Parathyroid adenoma (tissue), 2 donors: ENCODE measurements around the gene TBXAS1.

Source experiments
- H2AFZ ChIP-seq: fragments of 300-600 bp; sonication (generic); one replicate; pipeline ENCODE4 v1.7.0; 2017; ENCODE audit warnings: antibody characterized with exemption, mild to moderate bottlenecking
- H3K27ac ChIP-seq: fragments of 300-600 bp; sonication (generic); one replicate; pipeline ENCODE4 v1.7.0; 2017
- H3K27me3 ChIP-seq: fragments of 300-600 bp; sonication (generic); one replicate; pipeline ENCODE4 v1.7.0; 2017; ENCODE audit warnings: low read length; ENCODE audit not compliant: control insufficient read depth, insufficient read depth
- H3K36me3 ChIP-seq: fragments of 300-600 bp; sonication (generic); one replicate; pipeline ENCODE4 v1.7.0; 2017; ENCODE audit warnings: low read length; ENCODE audit not compliant: control insufficient read depth, insufficient read depth
- H3K4me1 ChIP-seq: fragments of 300-600 bp; sonication (generic); one replicate; pipeline ENCODE4 v1.7.0; 2017; ENCODE audit warnings: control low read depth
- H3K4me2 ChIP-seq: fragments of 300-600 bp; sonication (generic); one replicate; pipeline ENCODE4 v1.7.0; 2017; ENCODE audit warnings: low read length
- H3K4me3 ChIP-seq: fragments of 300-600 bp; sonication (generic); one replicate; pipeline ENCODE4 v1.7.0; 2017; ENCODE audit warnings: low read depth, low read length
- H3K79me2 ChIP-seq: fragments of 300-600 bp; sonication (generic); one replicate; pipeline ENCODE4 v1.7.0; 2017; ENCODE audit warnings: control low read depth
- H3K9ac ChIP-seq: fragments of 300-600 bp; sonication (generic); one replicate; pipeline ENCODE4 v1.7.0; 2017; ENCODE audit warnings: mild to moderate bottlenecking
- H3K9me3 ChIP-seq: fragments of 300-600 bp; sonication (generic); one replicate; pipeline ENCODE4 v1.7.0; 2017; ENCODE audit warnings: low read length; ENCODE audit not compliant: control insufficient read depth
- TF ChIP-seq, protein P1 (sequence below): fragments of 300-600 bp; sonication (generic); IDR thresholded peaks from one replicate; pipeline ENCODE4 v1.7.0; 2017; ENCODE audit warnings: antibody characterized with exemption, mild to moderate bottlenecking
- donor health status: primary hyperparathyroidism.

TBXAS1 gene

GRCh38 chr7:139871820-139872219 is 42.8 kb downstream of the TBXAS1 start:
- no peak overlapping the region for H2AFZ ChIP-seq
- H3K36me3 ChIP-seq: no peaks in the 10 kb centered on the region
- H3K9me3 ChIP-seq: no peaks in the 10 kb centered on the region
- H3K79me2 ChIP-seq: no peaks in the 10 kb centered on the region
- no peak overlapping the region for H3K9ac ChIP-seq
- TF ChIP-seq, protein P1, sequence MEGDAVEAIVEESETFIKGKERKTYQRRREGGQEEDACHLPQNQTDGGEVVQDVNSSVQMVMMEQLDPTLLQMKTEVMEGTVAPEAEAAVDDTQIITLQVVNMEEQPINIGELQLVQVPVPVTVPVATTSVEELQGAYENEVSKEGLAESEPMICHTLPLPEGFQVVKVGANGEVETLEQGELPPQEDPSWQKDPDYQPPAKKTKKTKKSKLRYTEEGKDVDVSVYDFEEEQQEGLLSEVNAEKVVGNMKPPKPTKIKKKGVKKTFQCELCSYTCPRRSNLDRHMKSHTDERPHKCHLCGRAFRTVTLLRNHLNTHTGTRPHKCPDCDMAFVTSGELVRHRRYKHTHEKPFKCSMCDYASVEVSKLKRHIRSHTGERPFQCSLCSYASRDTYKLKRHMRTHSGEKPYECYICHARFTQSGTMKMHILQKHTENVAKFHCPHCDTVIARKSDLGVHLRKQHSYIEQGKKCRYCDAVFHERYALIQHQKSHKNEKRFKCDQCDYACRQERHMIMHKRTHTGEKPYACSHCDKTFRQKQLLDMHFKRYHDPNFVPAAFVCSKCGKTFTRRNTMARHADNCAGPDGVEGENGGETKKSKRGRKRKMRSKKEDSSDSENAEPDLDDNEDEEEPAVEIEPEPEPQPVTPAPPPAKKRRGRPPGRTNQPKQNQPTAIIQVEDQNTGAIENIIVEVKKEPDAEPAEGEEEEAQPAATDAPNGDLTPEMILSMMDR: no peak
- H3K4me1 ChIP-seq: no peaks in the 10 kb centered on the region
- no peak overlapping the region for H3K4me2 ChIP-seq
- H3K27me3 ChIP-seq: no peaks in the 10 kb centered on the region
- no peak overlapping the region for H3K4me3 ChIP-seq
- H3K27ac ChIP-seq: no peak overlapping the region

- no peaks in the 10 kb centered on the region for H3K36me3 ChIP-seq
- H3K27me3 ChIP-seq: no peaks in the 10 kb centered on the region
- H3K79me2 ChIP-seq: no peaks in the 10 kb centered on the region
- no peak overlapping the region for H3K4me3 ChIP-seq
- H3K4me2 ChIP-seq: no peak overlapping the region
- H2AFZ ChIP-seq: no peak overlapping the region
- H3K27ac ChIP-seq: peak overlapping the region; percentile 9
- H3K9ac ChIP-seq: no peak overlapping the region
- H3K4me1 ChIP-seq: no peaks in the 10 kb centered on the region
- TF ChIP-seq, protein P1: no peak
- no peaks in the 10 kb centered on the region for H3K9me3 ChIP-seq
Observed at GRCh38 chr7:139873593-139874301, 44.7 kb downstream of the TBXAS1 start.

DNA sequence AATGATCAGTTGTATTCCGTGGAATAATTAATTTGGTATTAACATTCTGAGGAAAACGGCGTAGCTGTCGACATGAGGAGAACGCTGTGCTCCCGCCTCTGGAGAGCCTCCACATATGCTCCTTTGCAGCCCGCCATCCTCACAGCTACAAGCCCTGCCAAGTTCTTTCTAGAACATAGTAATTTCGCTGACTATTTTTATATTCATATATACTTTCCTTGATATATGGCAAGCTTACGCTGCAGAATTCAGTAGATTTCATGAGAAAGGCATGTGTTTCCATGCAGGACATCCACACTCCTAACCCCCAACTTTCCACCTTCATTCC is 45.2 kb downstream of the TBXAS1 start:
- H3K9me3 ChIP-seq: no peaks in the 10 kb centered on the region
- H3K79me2 ChIP-seq: no peaks in the 10 kb centered on the region
- TF ChIP-seq, protein P1: no peak
- no peak overlapping the region for H3K4me2 ChIP-seq
- H3K27ac ChIP-seq: no peak overlapping the region
- H3K4me1 ChIP-seq: no peaks in the 10 kb centered on the region
- no peak overlapping the region for H3K9ac ChIP-seq
- no peak overlapping the region for H2AFZ ChIP-seq
- no peaks in the 10 kb centered on the region for H3K27me3 ChIP-seq
- H3K36me3 ChIP-seq: no peaks in the 10 kb centered on the region
- no peak overlapping the region for H3K4me3 ChIP-seq

- Histone ChIP-seq H3K4me3 (no peak overlapping the region), H3K4me1 (no peaks in the 10 kb centered on the region), H3K27me3 (no peaks in the 10 kb centered on the region), H3K9me3 (no peaks in the 10 kb centered on the region), H2AFZ (no peak overlapping the region), H3K27ac (no peak overlapping the region), H3K4me2 (no peak overlapping the region), H3K9ac (no peak overlapping the region), H3K36me3 (no peaks in the 10 kb centered on the region), H3K79me2 (no peaks in the 10 kb centered on the region)
- TF ChIP-seq, protein P1: no peak
Observed at GRCh38 chr7:139875821-139876241, 46.8 kb downstream of the TBXAS1 start.

- H3K79me2 ChIP-seq: no peaks in the 10 kb centered on the region
- H3K36me3 ChIP-seq: no peaks in the 10 kb centered on the region
- TF ChIP-seq, protein P1: no peak
- H3K4me2 ChIP-seq: no peak overlapping the region
- H3K9me3 ChIP-seq: no peaks in the 10 kb centered on the region
- H3K27me3 ChIP-seq: no peaks in the 10 kb centered on the region
- no peaks in the 10 kb centered on the region for H3K4me1 ChIP-seq
- no peak overlapping the region for H3K27ac ChIP-seq
- H3K4me3 ChIP-seq: no peak overlapping the region
- no peak overlapping the region for H3K9ac ChIP-seq
- no peak overlapping the region for H2AFZ ChIP-seq
Observed at GRCh38 chr7:139876622-139877283, 47.7 kb downstream of the TBXAS1 start.
